Stimulated activated CD8-positive, alpha-beta memory T cell treated with anti-CD3 and anti-CD28 coated beads, Interleukin-7, amount 100 ng/mL, for 48 hours (primary cell): Measurements from ENCODE around the gene NOTCH3.

Experiments
- DNase-seq, 2 donors: peaks; one replicate each; pipeline ENCODE4 v3.0.0-alpha.2; 2020; ENCODE audit warnings: low read depth in 1 of 2; ENCODE audit errors: extremely low read depth in 1 of 2

The NOTCH3 gene

DNA sequence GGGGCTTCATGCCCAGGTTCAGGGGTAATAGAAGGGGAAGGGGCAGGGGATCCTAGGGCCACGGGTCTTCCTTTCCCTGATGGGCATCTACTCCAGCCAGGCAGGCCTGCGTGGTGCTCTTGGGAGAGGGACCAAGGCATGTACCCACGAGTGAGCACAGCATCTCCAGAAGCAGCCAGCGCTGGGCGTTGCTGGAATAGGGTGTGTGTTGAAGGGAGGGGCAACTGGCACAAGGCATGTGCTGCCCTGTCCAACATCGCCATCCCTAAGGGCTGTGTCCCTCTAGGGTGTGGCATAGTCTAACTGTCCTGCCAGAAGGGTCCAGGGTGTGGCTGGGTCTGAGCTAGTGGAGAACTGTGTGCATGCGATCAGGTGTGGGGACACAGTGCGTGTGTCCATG lies 2.9 kb downstream of the NOTCH3 start:
- no peak for DNase-seq

DNA sequence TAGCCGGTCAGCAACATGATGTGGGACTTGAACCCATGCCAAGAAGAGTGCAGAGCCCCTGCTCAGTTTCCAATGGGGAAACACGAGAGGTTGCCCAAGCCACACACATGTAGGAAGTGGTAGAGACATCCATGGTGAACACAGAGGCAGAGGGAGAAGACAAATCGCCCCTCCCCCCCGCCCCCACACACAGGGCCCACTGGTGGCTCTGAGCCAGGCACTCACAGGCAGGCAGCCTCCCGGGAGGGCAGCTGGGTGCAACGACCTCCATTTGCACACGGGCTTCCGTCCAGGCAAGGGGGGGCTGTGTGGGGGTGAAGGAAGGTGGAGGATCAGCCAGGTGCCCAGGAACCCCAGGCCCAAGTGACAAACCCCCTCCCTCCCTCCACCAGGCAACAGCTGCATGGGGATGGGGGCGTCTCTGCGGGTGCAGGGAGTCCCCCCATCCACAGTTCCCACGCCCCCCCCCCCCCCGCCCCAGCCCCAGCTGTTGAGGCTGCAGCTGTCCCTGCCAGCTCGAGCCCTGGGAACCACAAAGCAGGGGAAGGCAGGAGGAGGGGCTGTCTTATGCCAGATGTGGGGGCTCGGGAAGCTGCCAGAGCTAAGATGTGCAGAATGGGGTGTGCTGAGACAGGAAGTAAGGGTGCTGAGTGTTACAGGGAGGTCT lies 3.4 kb downstream of the NOTCH3 start:
- DNase-seq, result no peak

DNA sequence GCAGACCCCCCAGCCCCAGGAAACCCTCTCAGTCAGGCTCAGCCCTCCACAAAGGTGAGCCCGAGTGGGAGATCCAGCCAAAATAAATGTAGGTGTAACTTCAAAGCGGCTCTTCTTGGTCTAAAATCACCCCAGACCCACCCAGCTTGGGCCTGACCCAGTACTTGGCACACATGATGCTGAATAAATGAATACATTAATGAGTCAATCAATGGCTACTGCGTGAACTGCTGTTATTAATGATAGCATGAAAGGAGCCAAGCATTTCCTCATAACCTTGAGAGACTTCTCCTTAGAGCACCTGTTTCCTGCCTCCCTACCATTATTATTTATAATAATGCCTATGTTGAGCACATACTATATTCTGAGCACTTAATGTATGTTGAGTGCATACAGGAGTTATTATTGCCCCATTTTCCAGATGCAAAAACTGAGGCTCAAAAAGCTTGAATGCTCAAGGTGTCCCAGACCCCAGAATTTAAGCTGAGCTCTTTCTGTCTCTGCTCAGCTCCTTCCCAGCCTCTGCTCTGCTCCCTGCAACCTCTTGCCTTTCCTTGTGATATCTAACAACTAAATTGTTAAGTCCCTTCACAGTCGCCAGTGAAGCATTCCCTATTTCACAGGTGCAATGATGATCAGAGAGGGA lies 4.3 kb downstream of the NOTCH3 start:
- DNase-seq, result no peak

DNA sequence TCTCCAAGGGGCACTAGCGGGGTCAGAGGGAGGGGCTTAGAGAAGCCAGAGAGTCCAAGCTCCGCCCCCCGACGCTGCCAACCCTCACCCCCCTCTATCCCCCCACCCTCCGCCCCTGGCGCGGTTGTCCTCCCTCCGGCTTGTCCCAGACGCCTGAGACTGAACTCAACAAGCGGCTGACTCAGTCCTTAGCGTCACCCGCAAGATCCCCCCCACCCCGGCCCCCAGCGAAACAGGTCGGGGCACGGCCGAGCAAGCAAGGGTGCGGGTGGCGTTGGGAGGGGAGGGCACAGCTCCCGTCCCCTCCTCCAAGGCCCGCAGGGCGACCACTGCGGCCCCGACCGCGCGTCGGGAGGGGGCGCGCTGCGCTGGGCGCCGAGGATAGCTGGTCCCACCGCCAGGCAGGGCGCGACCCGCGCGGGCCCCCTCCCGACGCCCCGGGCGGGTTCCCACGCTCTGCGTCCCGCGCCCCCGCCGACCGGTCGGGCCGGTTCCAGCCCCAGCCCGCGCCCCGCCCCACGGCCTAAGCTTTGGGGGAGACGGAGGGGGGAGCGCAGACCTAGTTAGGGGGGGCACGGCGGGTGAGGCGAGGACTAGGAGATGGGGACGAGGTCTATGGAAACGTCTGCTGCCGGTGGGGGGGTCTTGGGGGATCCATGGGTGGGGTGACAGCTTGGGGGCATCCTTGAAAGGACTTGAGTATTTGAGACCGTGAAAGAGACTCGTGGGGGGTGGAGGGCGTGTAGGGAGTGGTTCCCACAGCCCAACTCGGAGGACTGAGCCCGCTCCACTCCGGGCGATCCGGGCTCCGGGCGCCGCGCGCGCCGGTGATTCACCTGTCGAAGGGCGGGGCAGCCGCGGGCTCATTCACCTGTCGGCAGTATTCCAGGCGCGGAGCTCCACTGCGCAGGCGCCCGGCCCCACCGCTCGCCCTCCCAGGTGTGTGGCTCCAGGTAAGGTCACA lies 5.1 kb downstream of the NOTCH3 start:
- no peak for DNase-seq

DNA sequence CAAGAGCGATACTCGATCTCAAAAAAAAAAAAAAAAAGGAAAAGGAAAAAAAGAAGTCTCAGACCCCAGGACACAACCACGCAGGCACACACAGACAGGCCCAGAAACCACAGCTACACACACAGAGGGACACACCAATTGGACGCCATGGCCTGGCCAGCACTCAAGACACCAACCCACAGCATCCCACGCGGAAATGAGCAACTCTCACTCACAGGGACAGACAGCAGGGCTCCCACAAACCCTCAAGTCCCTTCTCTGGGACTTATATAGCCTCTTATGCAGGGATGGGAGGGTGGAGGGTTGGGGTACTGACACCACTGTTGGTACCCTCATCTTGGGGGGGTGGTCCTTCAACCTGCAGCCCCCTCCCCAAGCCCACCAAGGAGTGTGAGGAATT lies 5.9 kb downstream of the NOTCH3 start:
- DNase-seq, result no peak

DNA sequence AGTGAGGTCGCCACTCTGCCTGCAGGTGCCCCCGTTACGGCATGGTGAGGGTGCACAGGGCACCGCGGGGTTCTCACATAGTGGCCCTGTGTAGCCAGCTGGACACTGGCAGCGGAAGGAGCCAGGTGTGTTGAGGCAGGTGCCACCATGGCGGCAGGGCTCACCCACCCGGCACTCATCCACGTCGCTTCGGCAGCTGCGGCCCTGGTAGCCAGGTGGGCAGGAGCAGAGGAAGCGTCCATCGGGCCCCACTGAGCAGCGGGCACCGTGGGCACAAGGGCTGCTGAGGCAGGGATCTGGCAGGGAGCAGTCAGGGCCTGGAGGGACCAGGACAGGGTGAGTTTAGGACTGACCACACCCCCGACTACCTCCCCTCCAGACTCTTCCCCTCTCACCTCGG lies 8.8 kb downstream of the NOTCH3 start:
- no peak for DNase-seq

DNA sequence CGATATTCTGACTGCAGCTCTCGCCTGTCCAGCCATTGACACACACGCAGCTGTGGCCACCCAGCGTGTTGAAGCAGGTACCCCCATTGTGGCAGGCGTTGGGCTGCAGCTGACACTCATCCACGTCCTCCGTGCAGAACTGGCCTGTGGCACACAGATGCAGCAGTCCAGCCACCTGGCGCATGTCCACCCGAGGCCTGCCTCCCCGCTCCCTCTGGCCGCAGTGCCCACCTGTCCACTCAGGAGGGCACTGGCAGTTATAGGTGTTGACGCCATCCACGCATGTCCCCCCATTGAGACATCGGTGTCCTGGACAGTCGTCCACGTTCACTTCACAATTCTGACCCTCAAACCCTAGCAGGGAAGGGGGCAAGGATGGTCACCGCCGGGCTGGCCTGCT lies 9.3 kb downstream of the NOTCH3 start:
- no peak for DNase-seq

DNA sequence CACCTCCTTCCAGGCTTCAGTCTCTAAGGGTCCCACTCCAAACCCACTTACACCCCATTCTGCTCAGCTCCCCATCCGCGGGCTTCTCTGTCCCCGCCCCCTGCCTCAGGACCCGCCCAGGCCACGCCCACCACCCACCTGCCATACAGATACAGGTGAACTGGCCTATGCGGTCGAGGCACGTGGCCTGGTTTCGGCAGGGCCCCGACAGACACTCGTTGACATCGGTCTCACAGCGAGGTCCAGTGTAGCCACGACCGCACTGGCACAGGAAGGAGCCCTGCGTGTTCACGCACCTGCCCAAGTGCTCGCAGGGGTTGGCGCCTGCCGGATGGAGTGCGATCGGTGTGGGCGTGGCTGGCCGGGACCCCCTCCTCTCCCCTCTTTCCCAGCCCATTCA lies 11.9 kb downstream of the NOTCH3 start:
- DNase-seq, result no peak

DNA sequence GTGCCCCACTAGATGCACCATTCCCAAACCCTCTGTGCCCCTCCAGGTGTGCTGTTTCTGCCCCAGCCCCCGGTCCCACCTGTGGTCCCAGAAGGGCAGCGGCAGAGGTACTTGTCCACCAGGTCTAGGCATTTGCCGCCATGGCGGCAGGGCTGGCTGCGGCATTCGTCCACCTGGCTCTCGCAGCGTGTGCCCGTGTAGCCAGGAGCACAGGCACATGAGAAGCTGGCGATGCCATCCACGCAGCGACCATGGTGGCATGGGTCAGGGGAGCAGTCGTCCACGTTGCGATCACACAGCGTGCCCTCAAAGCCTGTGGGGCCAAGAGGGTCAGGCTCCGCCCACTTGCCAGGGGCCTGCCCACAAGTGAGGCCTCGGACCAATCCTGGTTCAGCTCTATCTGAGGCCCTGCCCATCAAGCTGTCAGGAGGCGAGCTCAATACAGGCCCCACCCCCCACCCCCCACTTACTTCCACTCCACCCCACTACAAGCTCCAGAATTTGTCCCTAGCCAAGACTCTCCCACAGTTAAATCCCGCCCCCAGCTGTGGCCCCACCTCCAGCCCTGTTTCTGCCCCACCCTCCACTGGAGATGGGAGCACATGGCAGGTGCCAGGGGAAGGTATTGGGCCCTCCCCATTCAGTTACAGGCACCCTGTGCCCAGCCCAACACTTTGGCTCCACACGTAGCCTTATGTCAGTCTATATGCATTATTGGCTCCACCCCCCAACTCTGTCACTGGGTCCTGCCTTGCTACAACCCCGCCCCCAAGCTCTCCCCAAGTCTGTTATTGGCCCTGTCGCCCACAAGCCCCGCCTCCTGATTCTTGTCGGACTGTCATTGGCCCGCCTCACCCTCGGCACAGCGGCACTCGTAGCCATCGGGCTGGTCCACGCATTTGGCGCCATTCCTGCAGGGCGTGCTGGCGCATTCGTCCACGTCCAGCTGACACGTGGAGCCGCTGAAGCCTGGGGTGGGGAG lies 13.5 kb downstream of the NOTCH3 start:
- DNase-seq, result no peak

DNA sequence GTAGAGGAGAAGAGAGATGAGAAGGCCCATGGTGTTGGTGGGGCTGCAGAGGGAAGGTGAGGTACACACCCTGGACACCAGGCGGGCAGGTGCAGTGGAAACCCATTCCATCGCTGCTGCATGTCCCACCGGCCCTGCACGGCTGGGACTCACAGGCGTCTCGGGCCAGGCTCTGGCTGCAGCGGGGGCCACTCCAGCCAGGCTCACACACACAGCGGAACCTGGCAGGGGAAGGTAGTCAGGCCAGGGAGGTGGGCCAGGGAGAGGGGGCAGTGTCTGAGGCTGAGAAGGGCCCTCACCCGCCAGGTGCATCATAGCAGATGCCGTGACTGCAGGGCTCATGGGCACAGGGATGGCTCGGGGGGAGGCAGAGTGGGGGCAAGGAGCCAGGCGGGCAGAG lies 15.6 kb downstream of the NOTCH3 start:
- no peak for DNase-seq

DNA sequence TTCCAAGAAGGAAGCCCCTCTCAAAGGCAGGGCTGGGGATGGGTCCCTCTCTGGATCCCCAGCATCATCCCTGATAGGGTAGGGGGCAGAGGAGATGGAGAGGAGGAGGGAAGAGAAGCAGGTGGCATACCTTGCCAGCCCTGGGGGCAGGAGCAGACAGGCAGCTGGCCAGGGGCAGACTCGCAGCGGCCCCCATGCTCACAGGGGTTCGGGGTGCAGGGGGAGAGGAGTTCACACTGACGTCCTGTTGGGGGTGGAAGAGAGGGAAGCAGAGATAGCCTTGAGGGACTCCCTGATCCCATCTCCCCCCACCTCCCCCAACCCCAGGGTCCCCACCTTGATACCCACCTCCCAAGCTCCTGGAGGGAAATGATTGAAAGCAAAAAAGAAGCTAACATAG lies 16.0 kb downstream of the NOTCH3 start:
- no peak for DNase-seq

DNA sequence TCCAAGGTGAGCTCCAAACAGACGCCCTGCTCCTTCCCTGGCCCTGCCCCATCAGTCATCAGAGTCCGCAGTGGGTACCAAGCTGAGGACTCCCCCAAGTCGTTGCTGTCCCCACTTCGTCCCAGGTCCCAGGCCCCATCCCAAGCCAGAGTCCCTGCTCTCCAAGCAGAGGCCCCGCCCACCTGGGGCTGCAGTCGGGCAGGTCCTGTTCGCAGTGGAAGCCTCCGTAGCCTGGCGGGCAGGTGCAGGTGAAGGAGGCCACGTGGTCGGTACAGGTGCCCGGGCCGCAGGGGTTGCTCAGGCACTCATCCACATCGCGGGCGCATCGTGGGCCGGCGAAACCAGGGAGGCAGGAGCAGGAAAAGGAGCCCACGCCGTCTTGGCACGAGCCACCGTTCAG lies 19.4 kb downstream of the NOTCH3 start:
- no peak for DNase-seq

DNA sequence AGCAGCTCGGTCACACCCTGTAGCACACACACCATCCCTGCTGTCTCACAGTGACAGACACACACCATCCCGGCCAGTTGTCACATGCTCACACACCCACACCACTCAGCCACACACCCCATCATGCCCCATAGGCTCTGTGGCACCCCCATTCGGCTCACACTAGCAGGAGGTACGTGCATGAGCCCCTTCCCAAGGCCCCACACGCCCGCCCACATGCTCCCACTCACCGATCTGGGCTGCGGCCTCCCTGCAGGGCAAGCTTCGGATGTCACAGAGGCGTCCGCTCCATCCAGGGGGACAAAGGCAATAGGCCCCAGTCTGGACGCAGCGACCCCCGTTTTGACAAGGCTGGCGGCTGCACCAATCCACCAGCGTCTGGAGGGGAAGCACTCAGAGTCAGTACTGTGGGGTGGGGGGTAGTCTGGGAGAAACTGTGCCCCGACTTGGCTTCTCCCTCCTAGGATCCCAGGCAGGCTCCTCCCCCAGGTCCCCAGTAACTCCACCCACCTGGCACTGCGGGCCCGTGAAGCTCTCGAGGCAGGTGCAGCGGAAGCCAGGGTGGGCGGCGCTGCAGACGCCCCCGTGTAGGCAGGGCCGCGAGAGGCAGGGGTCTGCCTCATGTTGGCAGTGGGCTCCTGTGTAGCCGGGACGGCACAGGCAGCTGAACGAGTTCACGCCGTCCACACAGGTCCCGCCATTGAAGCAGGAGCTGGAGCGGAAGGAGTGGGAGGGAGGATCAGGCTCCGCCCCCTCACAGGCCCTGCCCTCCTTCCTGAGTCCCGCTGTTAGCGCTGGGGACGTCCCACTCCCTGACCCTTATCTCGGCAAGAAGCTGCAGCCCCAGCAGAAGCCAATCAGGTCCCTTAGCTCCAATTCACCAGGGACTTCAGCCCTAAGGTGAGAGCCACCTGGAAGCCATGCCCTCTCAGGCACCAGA lies 20.1 kb downstream of the NOTCH3 start:
- no peak for DNase-seq

DNA sequence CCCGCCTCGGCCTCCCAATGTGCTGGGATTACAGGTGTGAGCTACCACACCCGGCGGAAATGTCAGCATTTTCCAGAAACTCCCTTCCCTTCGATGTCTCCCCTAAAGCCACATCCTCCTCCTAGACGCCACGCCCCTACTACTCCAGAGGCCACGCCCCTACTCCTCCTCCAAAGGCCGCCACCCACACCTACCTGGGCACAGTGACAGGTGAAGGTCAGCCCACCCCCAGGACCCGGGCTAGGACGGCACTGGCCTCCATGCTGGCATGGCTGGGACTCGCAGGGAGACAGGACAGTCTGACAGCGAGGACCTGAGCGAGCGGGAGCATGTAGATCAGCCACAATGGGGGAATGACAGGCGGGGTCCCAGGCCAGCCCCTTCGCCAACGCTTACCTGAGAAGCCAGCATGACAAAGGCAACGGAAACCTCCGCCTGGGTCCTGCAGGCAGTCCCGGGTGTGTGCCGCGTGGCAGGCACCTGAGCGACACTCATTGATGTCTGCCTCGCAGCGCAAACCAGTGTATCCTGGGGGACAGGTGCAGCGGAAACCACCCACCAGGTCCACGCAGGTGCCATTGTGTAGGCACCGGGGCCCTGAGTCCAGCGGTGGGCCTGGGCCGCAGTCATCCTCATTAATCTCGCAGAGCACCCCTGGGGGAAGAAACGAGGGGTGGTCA lies 22.0 kb downstream of the NOTCH3 start:
- no peak for DNase-seq

DNA sequence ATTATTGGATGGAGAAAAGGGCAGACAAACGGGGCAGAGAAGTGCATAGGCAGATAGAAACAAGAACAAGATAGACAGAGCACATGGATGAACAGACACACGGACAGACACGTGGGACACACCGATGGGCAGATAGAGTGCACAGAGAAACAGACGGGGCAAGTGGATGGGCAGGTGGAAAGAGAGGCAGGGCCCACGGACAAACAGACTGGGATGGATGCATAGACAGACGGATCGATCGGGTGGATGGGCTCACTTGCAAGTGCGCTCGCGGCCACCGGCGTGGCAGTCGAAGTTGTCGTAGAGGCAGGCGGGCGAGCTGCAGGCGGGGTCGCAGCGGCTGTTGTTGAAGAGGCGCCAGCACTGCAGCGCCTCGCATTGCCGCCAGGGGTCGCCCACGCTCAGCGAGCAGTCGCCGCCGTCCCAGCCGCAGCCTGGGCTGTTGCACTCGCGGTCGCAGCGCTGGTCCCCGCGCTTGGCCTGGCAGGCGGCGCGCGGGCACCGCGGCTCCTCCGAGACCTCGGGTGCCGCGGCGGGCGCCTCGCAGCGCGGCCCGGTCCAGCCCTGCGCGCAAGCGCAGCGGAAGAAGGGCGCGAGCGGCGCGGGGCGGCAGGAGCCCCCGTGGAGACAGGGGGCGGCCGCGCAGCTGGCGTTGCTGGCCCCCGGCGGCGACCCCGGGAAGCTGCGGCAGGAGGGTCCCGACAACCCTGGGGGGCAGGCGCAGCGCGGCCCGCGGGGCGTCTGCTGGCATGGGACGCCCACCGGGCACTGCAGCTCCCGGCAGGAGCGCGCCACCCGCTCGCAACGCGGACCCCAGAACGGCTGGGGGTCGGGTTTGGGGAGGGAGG lies 23.3 kb downstream of the NOTCH3 start:
- peak; percentile 63 to 64 for DNase-seq

DNA sequence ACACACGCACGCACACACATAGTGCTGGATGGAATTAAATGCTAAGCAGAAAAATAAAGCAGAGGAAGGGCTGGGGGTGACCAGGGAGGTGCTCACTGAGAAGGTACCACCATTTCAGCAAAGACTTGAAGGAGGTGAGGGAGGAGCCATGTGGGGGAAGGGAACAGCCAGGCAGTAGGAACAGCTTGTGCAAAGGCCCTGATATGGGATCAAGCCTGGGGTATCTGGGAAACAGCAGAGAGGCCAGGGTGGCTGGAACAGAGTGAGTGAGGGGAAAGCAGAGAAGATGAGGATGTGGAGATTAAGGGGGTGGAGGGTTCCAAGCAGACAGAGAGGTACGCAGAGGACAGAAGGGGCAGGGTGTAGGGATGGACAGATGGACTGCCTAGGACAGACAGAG lies 25.2 kb downstream of the NOTCH3 start:
- DNase-seq, result no peak

DNA sequence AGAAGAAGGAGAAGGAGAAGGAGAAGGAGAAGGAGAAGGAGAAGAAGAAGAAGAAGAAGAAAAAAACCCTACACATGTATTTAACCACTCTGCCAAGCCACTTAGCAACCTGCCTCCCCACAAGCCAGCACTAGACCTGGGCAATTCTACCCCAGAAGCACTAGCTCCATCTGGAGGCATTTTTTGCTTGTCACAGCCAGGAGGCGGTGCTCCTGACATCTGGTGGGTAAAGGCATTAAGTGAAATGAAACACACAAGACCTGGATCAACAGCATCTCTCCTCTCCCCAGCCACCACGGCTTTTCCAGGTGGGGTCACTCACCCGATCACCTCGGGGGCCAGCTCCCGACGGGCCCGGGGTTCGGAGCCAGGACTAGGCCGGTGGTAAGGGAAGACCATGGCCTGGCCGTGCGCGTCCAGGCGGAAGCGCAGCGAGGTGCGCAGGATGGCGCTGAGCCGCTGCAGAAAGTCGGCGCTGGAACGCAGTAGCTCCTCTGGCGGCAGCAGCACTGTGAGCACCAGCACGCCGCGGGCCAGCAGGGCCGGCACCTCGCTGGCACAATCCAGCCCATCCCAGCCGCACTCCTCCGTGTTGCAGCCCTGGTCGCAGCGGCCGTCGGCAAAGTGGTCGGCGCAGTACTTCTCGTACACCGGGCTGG lies 26.9 kb downstream of the NOTCH3 start:
- DNase-seq, result no peak

DNA sequence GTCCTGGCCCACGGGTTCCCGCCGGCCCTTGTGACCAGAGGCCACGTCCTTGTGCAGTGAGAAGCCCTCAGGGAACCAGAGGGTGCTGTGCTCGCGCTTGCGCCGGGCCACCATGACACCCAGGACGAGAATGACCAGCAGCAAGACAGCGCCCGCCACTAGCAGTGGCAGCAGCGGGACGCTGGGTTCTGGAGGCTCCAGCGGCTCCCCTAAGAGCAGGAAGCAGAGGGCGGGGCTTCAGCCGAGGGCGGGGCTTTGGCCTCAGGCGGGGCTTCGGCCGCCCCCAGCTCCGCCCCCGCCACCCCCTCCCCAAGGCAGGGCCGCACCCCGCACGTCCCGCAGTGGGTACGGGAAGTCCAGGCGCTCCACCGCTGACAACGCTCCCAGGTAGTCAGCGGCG lies 30.4 kb downstream of the NOTCH3 start:
- no peak for DNase-seq
